ENCODE measurements around the gene PPM1F.
"Not testable (repeated sequence)": the region's sequence is repeated elsewhere in the genome, so short reads cannot be mapped to it uniquely, and the experiment has no call there.

Gene PPM1F

DNA sequence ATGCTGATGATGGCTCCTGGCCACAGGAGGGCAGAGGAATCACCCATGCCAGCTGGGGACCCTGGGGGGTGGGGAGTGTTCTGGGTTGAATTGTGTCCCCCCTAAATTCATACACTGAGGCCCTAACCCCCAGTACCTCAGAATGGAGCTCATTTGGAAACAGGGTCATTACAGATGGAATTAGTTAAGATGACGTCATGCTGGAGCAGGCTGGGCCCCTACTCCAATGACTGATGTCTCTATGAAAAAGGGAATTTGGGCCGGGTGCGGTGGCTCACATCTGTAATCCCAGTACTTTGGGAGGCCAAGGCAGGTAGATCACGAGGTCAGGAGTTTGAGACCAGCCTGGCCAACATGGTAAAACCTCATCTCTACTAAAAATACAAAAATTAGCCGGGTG, 12.7 kb downstream of the PPM1F start:
- DNase-seq (ENCODE audit: low spot score) = not testable (repeated sequence)

DNA sequence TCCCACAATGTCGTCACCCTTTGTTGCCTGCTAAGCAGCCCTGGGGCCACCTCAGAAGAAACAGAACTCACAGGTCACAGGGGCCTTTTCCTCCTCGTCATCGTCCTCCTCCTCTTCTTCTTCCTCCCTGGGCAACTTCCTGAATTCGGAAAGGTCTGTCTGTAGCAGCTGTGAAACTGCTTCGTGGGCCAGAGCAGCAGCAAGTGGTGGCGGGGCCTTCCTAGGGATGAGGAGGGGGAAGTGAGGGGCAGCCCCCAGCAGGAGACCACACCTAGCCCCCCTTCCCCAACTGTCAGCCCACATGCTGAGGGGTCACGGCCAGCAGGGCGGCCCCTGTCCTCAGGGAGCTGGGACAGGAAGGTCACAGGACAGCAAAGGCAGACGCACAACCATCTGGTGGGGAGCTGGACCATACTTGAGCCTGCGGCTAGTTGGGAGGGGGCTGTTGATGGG, 13.2 kb downstream of the PPM1F start:
- no peak for DNase-seq (ENCODE audit: low spot score)

DNA sequence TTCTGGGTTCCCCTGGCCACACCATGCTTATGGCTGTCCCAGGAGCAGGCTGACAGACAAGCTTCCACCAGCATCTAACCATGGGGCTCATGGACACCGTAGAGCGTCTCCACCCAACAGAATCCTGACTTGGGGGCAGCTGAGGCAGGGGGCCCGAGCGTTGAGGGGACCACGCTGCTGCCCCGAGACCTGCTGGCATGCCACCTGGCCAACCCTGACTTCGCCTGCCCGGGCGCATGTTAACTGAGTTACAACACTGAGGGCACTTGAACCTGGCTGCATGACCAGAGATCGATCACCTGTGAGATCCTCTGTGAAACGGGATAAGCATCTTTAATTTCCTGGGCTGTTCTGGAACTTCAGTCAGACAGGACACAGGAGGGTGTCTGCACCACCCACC, 13.7 kb downstream of the PPM1F start:
- no peak for DNase-seq (ENCODE audit: low spot score)

DNA sequence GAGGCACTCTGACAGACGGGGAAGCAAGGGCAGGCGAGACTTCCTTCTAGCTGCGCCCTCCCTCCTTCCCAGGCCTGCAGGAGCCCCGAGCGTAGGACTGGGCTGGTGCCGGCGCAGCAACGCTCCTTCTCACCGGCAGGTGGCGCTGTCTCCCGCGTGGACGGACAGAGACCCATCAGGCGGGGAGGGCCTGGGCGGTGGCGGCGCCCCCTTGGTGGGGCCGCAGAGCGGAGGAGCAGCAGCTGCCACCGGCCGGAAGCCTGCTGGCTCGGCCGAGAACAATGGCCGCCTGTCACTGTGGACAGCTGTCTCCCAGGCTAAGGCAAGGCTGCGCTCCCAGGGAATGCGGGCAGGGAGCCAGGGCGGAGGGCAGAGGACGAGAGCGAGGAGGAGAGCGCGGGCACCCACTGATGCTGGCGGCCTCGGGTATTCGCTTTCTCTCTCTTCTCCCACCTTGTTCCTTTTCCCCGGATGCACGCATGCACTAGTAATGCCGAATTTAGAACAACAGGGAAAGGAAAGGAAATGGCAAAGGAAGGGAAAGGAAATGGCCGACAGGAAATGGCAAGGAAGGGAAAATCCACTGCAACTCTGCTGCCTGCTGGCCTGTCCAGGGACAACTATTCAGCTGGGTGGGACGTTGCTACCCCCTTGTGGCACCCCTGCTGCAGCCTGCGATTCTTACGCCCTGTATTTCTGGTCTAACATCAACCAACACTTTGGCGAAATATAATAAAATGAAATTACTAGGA, 14.4 kb downstream of the PPM1F start:
- DNase-seq (ENCODE audit: low spot score) = peak; percentile 92

DNA sequence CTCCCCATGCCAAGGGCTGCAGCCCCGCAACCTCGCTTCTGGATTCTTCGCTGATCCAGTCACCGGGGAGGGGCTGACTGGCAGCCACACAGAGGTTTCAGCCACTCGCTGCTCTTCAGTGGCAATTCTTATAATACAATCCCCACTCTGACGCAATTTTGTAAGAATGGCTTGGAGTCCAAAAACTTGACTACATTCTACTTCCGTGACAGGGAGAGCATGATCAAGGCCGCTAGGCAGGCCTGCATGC, 14.9 kb downstream of the PPM1F start:
- no peak for DNase-seq (ENCODE audit: low spot score)

DNA sequence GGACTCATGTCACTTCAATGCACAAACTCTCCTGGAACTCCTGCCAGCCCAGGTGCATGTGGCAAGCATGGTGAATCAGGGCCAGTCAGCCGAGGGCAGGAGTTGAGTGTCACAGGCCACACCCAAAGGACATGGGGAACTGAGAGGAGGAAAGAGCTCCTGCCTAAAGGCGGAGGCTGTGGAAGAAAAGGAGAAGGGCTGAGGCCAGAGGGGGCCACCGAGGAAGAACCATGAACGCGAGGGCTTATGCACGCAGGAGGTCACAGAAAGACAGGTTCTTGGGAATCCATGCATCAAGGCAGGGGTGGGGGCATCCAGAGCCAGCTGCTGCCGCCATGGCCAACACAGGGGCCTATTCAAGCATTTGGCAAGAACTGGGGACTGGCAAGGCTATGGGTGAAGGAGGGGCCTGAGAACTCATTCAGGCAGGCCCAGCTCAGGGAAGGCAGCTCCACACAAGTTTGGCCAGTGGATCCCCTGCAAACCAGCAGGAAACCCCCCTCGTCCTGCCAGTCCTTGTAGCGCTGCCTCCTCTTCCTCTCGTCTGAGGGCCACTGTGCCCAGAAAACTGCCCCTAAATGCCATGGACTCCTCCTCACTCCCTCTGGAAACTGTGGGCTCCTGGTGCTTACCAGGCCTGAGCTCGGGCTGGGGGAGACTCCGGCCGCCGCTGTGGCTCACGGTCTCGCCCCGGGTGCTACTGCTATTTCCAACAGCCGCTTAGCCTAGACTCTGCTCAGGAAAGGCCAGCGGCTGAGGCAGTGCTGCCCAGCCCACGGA, 15.4 kb downstream of the PPM1F start:
- DNase-seq (ENCODE audit: low spot score) = no peak

DNA sequence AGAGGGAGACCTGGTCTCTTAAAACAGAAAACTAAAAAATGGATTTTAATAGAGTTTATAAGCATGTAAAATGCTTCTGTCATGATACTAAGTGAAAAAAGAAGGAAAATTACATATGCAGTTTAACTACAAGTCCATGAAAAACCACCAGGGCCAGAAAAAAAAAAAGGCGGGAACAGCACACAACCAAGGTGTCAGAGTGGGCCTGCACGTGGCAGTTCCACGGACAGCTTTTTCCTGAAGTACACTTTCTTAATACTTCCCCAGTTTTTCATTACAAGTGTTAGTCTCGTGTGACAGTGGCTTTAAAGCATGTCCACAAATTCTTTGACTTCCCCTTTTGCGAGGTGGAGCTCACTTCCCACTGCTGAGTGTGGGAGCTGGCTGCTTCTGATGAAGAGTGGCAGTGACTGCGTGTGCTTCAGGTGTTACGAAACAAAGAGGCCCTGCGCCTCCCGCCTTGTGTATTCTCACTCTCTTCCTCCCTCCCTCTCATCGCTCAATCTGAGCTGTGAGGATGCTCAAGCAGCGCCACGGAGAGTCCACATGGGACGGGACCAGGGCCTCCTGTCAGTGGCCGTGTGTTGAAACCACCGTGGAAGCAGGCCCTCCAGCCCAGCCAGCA, 16.4 kb downstream of the PPM1F start:
- no peak for DNase-seq (ENCODE audit: low spot score)

DNA sequence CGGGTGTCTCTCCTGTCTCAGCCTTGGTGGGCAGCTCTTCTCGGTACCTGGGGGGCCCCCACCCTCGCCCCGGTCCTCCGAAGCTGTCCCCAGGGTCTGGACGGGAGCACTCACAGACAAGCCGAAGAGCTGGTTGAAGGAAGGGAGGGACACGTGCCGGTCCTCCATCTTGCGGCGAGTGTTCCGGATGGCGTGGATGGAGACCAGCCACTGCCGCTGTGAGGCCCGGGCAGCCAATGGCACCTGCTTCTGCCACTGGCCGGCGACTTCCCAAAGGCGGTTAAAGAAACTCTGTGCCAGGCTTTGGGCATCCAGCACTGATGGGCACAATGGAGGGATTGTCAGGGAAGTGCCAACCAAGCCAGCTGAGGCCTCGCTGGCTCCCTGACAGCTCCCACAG, 18.7 kb downstream of the PPM1F start:
- DNase-seq (ENCODE audit: low spot score) = no peak

DNA sequence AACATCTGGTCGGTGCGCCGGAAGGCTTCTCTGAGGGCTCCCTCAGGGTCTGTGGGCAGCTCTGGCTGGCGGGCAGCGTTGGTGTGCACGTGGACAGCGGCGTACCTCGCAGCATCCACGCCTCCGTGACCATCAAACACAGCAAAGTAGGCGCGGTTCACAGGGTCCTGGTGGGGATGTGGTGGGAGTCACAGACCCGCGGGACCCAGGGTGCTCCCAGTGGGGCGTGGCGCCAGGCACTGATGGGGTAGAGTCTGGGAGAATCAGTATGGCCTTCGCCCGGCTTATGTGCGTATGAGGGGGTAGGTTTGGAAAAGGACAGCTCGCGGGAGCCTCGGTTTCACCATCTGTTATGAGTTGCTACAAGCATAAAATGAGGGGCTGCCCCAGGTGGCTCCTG, 19.2 kb downstream of the PPM1F start:
- DNase-seq (ENCODE audit: low spot score) = no peak

DNA sequence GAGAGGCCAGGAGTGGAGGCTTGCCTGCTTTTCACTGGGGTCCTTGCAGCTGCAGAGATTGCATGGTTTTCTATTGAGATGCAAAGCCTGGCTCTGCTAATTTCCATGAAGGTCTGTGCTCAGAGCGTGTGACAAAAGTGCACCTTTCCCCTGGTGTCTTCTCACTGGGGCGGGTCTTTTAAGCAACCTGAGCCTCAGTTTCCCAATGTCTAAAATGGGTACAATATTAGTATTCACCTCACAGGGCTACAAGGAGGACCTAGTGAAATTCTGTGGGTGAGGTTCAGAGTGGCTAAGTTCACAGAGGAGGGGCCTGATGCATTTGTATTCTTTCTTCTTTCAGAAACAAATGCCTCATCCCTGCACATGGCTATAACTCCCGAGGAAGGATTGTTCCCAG, 20.3 kb downstream of the PPM1F start:
- no peak for DNase-seq (ENCODE audit: low spot score)

DNA sequence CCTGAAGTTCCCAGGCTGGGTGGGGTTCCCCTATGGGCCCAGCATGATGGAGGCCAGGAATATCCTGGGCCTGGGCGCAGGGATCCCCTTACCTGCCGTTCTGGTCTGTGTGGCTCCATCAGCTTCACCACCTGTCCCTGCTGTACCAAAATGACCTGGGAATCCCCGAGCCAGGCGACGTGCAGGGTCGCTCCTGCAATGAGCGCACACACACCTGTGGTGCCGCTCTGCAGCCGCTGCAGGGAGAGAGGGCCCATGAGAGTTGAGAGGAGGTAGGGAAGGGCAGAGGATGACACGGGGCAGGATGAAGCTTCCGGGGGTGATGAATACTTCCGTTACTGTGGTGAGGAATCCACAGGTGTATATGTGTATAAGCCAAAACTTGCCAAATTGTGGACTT, 21.6 kb downstream of the PPM1F start:
- DNase-seq (ENCODE audit: low spot score) = no peak

DNA sequence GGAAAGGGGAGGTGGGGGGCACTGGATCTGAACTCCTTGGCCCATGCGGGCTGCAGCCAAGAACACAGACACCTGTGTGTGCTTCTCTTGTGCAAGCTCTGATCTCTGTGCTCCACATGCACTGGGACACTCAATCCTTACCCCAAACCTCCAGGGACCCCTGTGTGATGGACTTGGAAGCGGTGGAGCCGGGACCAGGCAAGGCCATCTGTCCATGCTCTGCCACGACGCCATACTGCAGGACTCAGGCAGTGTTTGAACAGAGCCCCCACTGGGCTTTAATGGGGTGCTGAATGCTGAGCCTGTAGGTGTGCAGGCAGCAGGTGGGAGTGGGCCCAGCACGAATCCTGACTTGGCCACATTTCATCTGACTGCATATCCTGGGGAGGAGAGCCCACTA, 23.4 kb downstream of the PPM1F start:
- DNase-seq (ENCODE audit: low spot score) = no peak

DNA sequence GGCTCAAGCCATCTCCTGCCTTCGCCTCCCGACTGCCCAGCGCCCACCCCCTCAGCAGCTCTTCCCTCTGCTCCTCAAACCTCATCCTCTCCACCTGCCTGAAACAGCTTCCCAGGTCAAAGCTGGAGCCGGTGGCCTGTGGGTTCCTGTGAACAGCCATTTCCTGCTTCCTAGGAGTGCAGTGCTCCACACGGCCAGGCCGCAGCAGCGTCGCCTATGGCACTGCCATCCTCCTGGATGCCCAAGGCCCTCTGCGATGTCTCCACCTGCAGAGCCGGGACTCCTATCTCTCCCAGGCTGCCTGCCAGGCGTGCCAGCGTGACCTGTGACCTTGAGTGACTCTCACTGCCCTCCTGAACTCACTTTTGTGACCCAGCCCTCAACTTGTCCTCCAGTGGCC, 24.6 kb downstream of the PPM1F start:
- DNase-seq (ENCODE audit: low spot score) = no peak

DNA sequence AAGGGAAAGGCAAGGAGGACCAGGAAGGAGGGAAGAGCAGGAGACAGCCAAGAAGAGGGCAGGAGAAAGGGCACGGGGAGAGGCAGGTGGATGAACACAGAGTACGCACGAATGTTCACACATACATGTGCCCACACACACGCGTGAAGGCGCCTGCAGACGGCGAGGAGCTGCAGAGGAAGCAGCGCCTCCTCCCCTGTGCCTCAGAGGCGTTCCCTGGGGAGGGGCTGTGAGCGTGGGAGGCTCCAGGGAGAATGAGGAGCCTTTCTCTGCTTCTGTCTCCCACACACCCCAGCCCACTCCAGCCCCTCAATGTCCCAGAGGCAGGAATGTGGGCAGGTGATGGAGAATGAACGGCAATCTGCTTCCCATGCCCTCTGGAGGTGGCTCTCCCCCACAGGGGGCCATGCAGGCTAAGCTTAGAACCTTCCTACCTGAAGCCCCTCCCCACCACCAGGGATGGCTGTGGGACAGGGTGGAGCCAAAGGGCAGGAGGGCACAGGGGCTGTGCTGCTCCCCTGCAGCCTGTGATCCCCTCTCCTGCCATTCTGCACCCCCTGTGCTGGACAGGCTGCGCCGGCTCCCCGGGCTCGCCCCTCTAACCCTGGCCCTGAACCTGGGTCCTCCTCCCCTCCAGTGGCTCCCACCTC, 25.3 kb downstream of the PPM1F start:
- DNase-seq (ENCODE audit: low spot score) = no peak

DNA sequence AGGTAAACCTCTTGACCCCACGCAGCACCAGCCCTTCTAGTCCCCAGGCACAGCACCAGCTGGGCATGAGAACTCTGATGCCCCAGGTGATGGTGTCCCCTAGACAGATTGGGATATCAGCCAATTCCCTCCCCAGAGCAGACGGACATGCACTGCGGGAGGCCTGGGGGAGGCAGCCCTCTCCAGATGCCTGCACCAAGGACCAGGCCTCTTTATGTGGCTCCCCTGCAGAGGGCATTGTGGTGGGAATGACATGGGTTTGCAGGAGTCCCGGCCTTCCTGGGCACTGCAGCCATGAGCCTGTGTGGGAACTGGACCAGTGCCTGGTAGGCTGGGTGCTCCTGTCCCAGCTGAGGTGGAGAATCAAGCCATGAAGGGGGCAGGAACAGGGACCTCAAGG, 25.9 kb downstream of the PPM1F start:
- DNase-seq (ENCODE audit: low spot score) = no peak

DNA sequence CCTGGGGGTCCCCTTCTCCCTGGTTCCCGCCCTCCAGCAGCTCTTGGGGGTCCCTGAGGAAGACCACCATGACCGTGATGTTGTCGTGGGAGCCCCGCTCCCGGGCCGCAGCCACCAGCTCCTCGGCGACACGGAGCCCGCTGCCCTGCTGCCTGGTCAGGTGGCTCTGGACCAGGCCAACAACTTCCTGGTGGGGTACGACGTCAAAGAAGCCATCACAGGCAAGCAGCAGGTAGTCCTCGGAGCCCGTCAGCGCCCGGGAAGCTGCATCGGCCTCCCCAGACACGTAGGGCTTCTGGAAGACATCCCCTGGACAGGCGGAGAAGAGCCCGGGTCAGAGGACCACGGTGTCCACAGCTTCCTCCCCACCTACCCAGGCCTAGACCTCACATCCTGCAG, 29.5 kb downstream of the PPM1F start:
- DNase-seq (ENCODE audit: low spot score) = no peak

DNA sequence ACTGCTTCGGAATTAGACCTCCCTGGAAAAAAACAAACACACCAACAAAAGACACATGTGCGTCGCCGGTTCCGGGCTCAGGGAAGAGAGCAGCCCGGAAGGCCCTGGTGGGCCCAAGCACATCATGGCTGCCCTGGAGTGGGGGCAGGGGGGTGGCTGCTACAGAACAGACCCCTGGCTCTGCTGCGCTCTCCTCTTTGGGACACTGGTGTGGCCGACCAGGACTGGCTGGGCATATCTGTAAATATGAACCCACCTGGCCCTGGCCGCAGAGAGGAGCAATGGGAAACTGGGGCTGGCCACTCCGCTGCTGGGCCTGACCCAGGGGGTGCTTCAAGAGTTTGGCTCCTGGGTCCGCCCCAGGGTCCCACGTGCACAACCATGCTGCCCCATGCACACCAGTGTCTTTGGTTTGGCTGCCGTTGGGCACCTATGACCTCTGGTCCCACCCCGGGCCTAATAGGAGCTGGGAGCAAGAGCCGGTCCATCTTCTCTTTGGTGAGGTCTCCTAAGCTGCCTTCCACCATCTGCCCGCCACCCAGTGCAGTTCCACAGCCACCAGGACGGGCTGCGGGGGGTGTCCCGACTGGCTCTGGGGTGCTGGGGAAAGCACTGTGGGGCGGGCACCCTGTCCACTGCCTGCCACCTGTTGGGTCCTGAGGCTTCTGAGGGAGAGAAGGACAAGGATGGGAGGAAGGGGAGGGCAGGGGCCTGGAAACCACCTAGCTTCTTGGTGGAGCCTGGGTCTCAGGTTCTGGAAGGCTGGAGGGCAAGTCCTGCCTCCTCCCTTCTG, 30.1 kb downstream of the PPM1F start:
- DNase-seq (ENCODE audit: low spot score) = no peak

DNA sequence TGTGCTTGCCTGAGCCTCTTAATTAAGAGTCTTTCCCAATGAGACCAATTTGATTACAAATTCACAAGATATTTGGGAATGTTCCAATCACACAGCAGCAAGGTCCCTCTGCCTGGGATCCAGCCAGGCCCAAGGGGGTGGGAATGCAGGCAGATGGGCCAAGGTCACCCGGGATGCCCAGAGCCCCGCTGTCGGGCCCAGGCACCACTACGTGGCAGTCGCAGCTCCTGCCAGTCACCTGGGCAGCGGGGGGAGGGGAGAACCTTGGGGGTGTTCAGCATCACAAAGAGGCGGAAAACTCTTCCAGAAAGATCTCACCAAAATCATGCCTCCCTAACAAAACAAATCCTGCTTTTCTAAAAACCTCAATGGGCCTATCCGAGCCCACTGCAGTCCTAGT, 30.9 kb downstream of the PPM1F start:
- DNase-seq (ENCODE audit: low spot score) = no peak

DNA sequence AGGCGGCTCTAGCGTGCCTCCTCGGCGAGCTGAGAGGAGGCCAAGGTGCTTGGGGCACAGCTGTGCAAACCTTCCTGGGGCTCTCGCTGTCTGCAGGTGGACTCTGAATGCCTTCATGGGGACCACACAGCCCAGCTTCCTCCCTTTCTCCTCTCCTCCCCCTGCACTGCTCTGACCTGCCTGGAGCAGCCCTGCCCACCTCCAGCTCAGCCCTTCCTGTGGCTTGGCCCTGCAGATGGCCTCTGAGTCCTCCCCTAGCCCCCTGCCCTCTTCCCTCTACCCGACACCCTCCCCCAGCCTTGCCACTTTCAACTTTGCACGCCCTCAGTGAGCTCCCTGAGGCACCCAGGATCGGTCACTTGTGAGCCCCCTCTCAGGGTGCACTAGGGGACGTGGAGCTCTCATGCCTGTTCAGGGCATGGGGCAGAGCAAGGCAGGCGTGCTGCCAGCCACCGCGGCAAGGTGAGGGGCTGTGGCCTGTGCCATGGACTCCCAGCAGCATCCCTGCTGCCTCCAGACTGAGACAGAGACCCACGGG, 31.4 kb downstream of the PPM1F start:
- no peak for DNase-seq (ENCODE audit: low spot score)

DNA sequence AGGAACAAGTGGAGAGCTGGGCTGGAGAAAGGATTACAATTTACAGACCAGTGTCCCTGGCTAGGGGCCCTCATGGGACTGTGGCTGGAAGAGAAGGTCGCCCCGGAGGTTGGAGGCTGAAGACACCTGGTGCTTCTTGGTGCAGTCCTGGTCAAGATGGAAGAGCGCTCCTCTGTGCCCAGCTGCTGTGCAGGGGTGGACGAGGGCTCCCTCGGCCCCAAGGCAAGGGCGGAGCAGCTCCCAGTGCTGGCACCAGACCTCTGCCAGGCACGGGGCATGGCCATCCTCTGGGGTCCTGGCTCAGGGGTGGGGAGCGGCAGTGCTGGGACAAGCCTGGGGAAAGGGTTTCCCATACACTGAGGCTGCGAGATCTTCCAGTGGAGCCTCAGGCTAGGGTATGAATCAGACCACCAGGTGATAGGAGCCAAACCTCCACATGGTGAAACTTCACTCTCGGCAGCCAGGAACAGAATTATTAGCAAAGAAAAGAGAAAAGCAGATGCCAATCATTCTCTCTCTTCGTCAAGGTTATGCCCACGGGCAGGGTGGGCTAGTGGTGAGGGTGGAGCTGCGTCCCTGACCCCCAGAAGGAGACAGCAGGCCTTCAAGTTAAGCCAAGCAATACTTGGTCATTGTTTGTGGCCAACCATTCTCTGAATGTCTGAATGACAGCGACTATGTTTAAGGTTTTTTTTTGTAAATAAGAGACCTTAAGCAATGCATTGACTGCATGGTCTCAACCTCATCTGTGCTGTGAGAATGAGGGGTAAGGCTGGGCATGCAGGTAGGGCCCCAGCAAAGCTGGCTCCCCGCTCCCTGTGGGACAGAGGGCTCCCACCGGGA, 32.1 kb downstream of the PPM1F start:
- no peak for DNase-seq (ENCODE audit: low spot score)
